Loucy (cell line): ENCODE data around the gene MAP3K5.
"Not testable (repeated sequence)": the region's sequence is repeated elsewhere in the genome, so short reads cannot be mapped to it uniquely, and the experiment has no call there.

Source experiments
- H2AFZ ChIP-seq: fragments of 200-600 bp; sonication (generic); 2 replicates; pipeline ENCODE4 v1.6.0; 2016; ENCODE audit warnings: antibody characterized with exemption, mild to moderate bottlenecking, low read length, moderate library complexity
- H3F3A ChIP-seq: fragments of 200-600 bp; 2 replicates; pipeline ENCODE4 v1.6.0; 2016; ENCODE audit warnings: antibody characterized with exemption, low read depth, mild to moderate bottlenecking
- H3K27me3 ChIP-seq: fragments of 200-600 bp; sonication (generic); 2 replicates; pipeline ENCODE4 v1.6.1; 2014; ENCODE audit warnings: low read length, mild to moderate bottlenecking; ENCODE audit not compliant: insufficient read depth, poor library complexity, severe bottlenecking
- H3K36me3 ChIP-seq: fragments of 200-600 bp; sonication (generic); 2 replicates; pipeline ENCODE4 v1.6.1; 2016; ENCODE audit warnings: low read length; ENCODE audit not compliant: insufficient read depth
- H3K4me1 ChIP-seq: fragments of 200-600 bp; sonication (generic); 2 replicates; pipeline ENCODE4 v1.5.1; 2014; ENCODE audit warnings: low read length, mild to moderate bottlenecking; ENCODE audit not compliant: insufficient read depth, poor library complexity, severe bottlenecking
- H3K4me2 ChIP-seq: fragments of 200-600 bp; sonication (generic); 2 replicates; pipeline ENCODE4 v1.6.0; 2014; ENCODE audit warnings: antibody characterized with exemption, low read length, low read depth, mild to moderate bottlenecking; ENCODE audit not compliant: poor library complexity, severe bottlenecking
- H3K4me3 ChIP-seq: fragments of 200-600 bp; sonication (generic); 2 replicates; pipeline ENCODE4 v1.5.1; 2014; ENCODE audit warnings: low read length, mild to moderate bottlenecking, mixed read lengths; ENCODE audit not compliant: poor library complexity, severe bottlenecking
- H3K79me2 ChIP-seq: fragments of 200-600 bp; sonication (generic); 2 replicates; pipeline ENCODE4 v1.6.1; 2014; ENCODE audit warnings: low read length; ENCODE audit not compliant: insufficient read depth
- H3K9ac ChIP-seq: fragments of 200-600 bp; sonication (generic); 2 replicates; pipeline ENCODE4 v1.6.0; 2014; ENCODE audit warnings: mild to moderate bottlenecking, low read depth, low read length, moderate library complexity; ENCODE audit not compliant: poor library complexity, severe bottlenecking
- H3K9me2 ChIP-seq: fragments of 200-600 bp; sonication (generic); replicated peaks from 2 replicates; pipeline ENCODE4 v1.6.1; 2016; ENCODE audit warnings: low read depth, low read length, mixed read lengths
- H3K9me3 ChIP-seq: fragments of 200-600 bp; sonication (generic); 2 replicates; pipeline ENCODE4 v1.6.1; 2014; ENCODE audit warnings: mild to moderate bottlenecking, antibody characterized with exemption, low read length, low read depth; ENCODE audit not compliant: insufficient read depth
- H4K20me1 ChIP-seq: fragments of 200-600 bp; sonication (generic); 2 replicates; pipeline ENCODE4 v1.6.0; 2014; ENCODE audit warnings: antibody characterized with exemption, low read length, mild to moderate bottlenecking; ENCODE audit not compliant: insufficient read depth, poor library complexity, severe bottlenecking
- EZH2phosphoT487 ChIP-seq: fragments of 200-600 bp; IDR thresholded peaks from 2 replicates; pipeline ENCODE4 v1.6.1; 2018; ENCODE audit warnings: antibody characterized with exemption, mild to moderate bottlenecking, moderate library complexity, borderline replicate concordance
- TF ChIP-seq, protein P1 (sequence below): fragments of 200-600 bp; sonication (generic); conservative IDR thresholded peaks from 2 replicates; pipeline ENCODE4 v1.5.1; 2014; ENCODE audit warnings: mild to moderate bottlenecking, antibody characterized with exemption, low read length

The MAP3K5 gene

DNA sequence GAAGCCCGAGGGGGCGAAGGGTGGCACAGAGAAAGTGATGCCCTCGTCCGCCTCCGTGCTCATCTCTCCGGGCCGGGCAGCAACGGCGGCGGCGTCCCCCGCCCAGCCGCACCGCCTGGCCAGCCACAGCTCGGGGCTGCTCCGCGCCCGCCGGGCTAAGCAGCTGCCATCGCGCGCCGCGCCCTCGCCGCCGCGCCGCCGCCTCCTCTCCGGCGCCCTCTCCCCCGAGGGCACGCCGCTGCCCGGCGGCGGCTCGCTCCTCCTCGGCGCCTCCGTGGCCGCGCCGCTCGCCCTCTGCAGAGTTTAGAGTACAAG, 225 bp downstream of the MAP3K5 start:
- Histone ChIP-seq H3K4me2 (no peak overlapping the region), H3F3A (no peaks in the 10 kb centered on the region), H2AFZ (no peak overlapping the region), H3K36me3 (no peaks in the 10 kb centered on the region), H3K79me2 (no peaks in the 10 kb centered on the region), H3K9me2 (no peaks in the 10 kb centered on the region), H3K4me3 (no peak overlapping the region), H4K20me1 (no peaks in the 10 kb centered on the region), H3K4me1 (no peaks in the 10 kb centered on the region), H3K27me3 (no peaks in the 10 kb centered on the region), H3K9ac (no peak overlapping the region), H3K9me3 (no peaks in the 10 kb centered on the region)
- TF ChIP-seq, protein P1, sequence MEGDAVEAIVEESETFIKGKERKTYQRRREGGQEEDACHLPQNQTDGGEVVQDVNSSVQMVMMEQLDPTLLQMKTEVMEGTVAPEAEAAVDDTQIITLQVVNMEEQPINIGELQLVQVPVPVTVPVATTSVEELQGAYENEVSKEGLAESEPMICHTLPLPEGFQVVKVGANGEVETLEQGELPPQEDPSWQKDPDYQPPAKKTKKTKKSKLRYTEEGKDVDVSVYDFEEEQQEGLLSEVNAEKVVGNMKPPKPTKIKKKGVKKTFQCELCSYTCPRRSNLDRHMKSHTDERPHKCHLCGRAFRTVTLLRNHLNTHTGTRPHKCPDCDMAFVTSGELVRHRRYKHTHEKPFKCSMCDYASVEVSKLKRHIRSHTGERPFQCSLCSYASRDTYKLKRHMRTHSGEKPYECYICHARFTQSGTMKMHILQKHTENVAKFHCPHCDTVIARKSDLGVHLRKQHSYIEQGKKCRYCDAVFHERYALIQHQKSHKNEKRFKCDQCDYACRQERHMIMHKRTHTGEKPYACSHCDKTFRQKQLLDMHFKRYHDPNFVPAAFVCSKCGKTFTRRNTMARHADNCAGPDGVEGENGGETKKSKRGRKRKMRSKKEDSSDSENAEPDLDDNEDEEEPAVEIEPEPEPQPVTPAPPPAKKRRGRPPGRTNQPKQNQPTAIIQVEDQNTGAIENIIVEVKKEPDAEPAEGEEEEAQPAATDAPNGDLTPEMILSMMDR = no peak
- no peak for TF ChIP-seq EZH2phosphoT487

DNA sequence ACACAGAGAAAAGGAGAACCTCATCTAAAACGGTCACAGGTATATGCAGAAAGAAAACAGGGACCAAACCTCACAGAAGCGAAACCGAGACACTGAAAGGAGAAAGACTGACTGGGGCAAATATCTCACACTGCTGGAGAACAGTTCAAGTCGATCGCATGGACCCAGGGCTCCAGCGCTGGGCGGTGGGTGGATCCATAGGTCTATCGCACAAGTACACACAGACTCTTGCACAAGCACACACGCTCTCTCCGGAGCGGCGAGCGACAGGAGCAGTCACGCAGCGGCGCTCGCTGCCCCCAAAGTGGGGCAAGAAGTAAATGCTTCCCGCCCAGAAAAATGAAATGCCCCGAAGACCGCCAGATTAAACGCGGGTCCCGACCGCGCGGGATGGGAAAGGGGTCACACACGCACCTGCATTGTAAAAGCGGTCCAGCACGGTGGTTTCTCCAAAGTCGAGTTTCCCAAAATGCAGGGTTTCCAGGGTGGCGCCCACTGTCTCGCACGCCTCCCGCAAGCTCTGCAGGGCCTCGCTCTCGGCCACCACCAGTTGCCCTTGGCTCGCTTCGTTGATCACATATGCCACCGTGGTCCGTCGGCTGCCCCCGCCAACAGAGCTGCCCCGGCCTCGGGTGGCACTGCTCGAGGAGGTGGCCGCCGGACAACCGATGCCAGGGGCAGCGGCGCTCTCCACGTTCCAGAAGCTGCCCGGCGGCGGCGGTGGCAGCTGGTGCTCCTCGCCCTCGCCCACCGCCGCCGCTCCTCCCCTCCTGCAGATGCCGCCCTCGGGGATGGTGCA, 782 bp downstream of the MAP3K5 start:
- H3K27me3 ChIP-seq = no peaks in the 10 kb centered on the region
- H4K20me1 ChIP-seq = no peaks in the 10 kb centered on the region
- no peak overlapping the region for H3K4me2 ChIP-seq
- TF ChIP-seq, protein P1 = no peak
- TF ChIP-seq EZH2phosphoT487 = no peak
- no peaks in the 10 kb centered on the region for H3K9me3 ChIP-seq
- no peaks in the 10 kb centered on the region for H3K79me2 ChIP-seq
- no peak overlapping the region for H3K9ac ChIP-seq
- H3K4me3 ChIP-seq = no peak overlapping the region
- no peaks in the 10 kb centered on the region for H3K4me1 ChIP-seq
- H3F3A ChIP-seq = no peaks in the 10 kb centered on the region
- H2AFZ ChIP-seq = no peak overlapping the region
- H3K36me3 ChIP-seq = no peaks in the 10 kb centered on the region
- H3K9me2 ChIP-seq = no peaks in the 10 kb centered on the region

DNA sequence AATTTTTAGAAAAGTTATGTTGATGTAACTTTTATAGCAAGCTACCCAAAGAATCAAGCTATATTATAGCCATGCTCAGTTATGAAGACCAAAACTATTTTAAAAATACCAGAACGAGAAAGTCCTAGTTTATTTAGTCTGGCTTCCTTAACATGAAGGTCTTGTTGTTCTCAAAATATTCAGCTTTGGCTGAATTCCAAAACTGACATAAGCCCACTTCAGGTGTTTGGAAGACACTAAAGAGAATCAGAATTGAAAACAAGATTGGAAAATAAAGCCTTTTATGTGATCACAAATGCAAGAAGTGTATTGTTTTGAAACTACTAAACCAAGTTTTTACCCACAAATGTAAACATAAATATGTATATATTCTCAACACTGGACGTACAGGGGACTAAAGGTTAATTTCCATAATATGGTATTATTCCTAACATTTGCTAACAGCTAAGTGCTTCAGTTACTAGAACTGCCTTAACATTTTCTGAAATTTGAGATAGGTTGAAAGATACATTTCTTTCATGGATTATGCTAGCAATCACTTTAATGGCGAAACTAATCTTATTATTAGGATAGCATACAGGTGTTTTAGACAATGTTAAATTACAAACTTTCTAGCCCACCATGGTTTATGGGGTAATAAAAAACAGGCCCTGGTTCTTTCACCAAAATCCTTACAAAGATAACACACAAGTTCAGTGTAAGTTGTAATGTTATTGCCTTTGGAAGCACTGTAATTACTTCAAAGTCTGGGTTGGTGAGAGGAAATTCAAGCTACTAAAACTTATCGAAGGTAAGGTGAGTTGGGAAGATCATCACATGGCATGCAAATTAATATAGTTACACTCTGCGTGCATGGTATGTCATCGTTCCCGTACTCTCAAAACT, 1.6 kb downstream of the MAP3K5 start:
- no peak for TF ChIP-seq EZH2phosphoT487
- TF ChIP-seq, protein P1 = no peak
- Histone ChIP-seq H3K79me2 (no peaks in the 10 kb centered on the region), H3K9me3 (no peaks in the 10 kb centered on the region), H3K4me1 (peaks cover 2% of the 10 kb centered on the region), H4K20me1 (no peaks in the 10 kb centered on the region), H3K36me3 (no peaks in the 10 kb centered on the region), H2AFZ (no peak overlapping the region), H3F3A (no peaks in the 10 kb centered on the region), H3K9me2 (no peaks in the 10 kb centered on the region), H3K4me3 (no peak overlapping the region), H3K9ac (no peak overlapping the region), H3K4me2 (no peak overlapping the region), H3K27me3 (no peaks in the 10 kb centered on the region)

DNA sequence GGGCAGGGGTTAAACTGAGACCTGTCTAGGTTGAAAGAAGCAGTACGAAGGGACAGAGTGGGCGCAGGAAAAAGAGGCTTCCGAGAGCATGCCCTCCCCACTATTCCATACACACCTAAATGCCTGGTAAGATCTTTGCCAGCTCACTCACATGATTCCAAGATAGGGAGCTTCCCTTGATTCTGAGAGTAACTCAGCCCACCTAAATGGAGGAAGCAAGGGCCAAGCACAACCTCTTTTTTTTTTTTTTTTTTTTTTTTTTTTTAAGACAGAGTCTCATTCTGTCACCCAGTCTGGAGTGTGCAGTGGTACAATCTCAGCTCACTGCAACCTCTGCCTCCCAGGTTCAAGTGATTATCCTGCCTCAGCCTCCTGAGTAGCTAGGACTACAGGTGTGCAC, 2.8 kb downstream of the MAP3K5 start:
- H3K4me3 ChIP-seq, H3K4me2 ChIP-seq, H3K79me2 ChIP-seq, H4K20me1 ChIP-seq, H3K27me3 ChIP-seq, H3K9me2 ChIP-seq, H3K36me3 ChIP-seq, H3K9me3 ChIP-seq, H3K9ac ChIP-seq, H2AFZ ChIP-seq, H3F3A ChIP-seq: not testable (repeated sequence)
- H3K4me1 ChIP-seq = peaks cover 14% of the 10 kb centered on the region
